ENCODE results near the gene ADAMTS1. TPM values are rescaled to one million over a fixed set of nuclear protein-coding genes. Genes with fewer than 3 reads are reported as not detected.

Gene ADAMTS1
- total RNA-seq, 1 experiment from 2014 or later: 0.26 TPM

DNA sequence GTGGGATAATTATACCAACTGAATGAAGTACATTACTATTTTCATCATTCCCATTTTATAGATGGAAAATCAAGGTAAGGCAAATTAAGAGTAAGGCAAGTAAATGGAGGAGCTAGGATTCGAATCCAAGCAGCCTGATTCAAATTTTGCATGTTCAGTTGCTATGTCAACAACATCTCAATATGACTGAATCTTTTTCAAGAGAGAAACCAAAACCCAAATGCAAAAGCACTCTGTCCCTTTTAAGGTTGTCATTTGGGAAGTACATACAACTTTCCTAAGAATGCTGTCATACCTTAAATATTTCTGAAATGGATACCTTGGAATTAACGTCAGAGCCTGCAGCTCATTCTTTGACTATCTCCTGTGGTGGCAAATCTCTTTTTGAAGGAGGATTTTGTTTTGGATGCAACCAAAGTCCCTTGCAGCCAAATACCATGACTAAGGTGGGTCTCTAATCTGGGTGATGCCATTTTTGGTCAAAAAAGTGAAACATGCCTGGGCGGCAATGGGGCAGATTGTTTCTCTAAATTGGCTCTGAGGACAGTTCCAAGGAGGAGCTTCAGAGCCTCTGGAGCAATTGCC, 25.4 kb downstream of the ADAMTS1 start:
- ChIA-PET POLR2A (ENCODE audit: unreplicated experiment) (no interaction called here), CTCF (no interaction called here)
- Histone ChIP-seq H3K4me3 (no peak overlapping the region), H3K27ac (no peak overlapping the region), H3K9me2 (ENCODE audit: insufficient read depth) (no peaks in the 10 kb centered on the region), H3K9me3 (ENCODE audit: insufficient read depth, low read depth) (no peaks in the 10 kb centered on the region), H2AFZ (no peak overlapping the region), H3K4me1 (replicated peaks; ENCODE audit: insufficient read depth) (no peaks in the 10 kb centered on the region), H3K27me3 (ENCODE audit: insufficient read depth, low read depth) (no peaks in the 10 kb centered on the region), H3K36me3 (ENCODE audit: low read depth) (no peaks in the 10 kb centered on the region), H3K4me2 (no peak overlapping the region), H3F3A (ENCODE audit: insufficient read depth, low read depth) (no peaks in the 10 kb centered on the region), H4K20me1 (ENCODE audit: insufficient read depth) (no peaks in the 10 kb centered on the region), H3K79me2 (ENCODE audit: low read depth) (no peaks in the 10 kb centered on the region)
- no peak for TF ChIP-seq EZH2 (IDR thresholded peaks at IDR 0.05; ENCODE audit: low read depth)
- TF ChIP-seq, protein P1, sequence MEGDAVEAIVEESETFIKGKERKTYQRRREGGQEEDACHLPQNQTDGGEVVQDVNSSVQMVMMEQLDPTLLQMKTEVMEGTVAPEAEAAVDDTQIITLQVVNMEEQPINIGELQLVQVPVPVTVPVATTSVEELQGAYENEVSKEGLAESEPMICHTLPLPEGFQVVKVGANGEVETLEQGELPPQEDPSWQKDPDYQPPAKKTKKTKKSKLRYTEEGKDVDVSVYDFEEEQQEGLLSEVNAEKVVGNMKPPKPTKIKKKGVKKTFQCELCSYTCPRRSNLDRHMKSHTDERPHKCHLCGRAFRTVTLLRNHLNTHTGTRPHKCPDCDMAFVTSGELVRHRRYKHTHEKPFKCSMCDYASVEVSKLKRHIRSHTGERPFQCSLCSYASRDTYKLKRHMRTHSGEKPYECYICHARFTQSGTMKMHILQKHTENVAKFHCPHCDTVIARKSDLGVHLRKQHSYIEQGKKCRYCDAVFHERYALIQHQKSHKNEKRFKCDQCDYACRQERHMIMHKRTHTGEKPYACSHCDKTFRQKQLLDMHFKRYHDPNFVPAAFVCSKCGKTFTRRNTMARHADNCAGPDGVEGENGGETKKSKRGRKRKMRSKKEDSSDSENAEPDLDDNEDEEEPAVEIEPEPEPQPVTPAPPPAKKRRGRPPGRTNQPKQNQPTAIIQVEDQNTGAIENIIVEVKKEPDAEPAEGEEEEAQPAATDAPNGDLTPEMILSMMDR (conservative IDR thresholded peaks at IDR 0.05): no peak
- no TSS peak for BruUV-seq (replicated peaks)
- DNase-seq: no peak
- intact Hi-C loops (cut with micrococcal nuclease; ENCODE audit: unreplicated experiment): no loop called here

DNA sequence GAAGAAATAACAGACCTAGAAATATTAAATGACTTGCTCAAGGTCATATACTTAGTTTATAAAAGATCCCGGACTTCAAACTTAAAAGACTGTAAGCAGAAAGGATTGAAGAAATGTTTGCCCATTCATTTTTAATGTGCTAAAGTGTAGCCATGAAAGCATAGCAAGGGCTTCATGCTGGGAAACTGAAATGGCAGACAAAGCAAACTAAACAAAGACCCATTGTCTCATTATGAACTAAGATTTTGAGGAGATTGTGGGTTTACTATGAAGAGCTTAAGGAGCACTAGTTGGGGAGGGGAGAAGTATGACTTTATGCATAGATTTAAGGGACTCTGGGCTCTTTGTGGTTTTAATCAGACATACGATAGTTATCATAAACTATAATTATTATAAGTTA, 26.3 kb downstream of the ADAMTS1 start:
- DNase-seq: no peak
- H3K4me3 ChIP-seq: no peak overlapping the region
- TF ChIP-seq, protein P1 (conservative IDR thresholded peaks at IDR 0.05): no peak
- TF ChIP-seq EZH2 (IDR thresholded peaks at IDR 0.05; ENCODE audit: low read depth): no peak
- no peaks in the 10 kb centered on the region for H3F3A ChIP-seq (ENCODE audit: insufficient read depth, low read depth)
- ChIA-PET CTCF (no interaction called here), POLR2A (ENCODE audit: unreplicated experiment) (no interaction called here)
- no peaks in the 10 kb centered on the region for H3K4me1 ChIP-seq (replicated peaks; ENCODE audit: insufficient read depth)
- no TSS peak for BruUV-seq (replicated peaks)
- intact Hi-C loops (cut with micrococcal nuclease; ENCODE audit: unreplicated experiment): no loop called here
- no peaks in the 10 kb centered on the region for H3K27me3 ChIP-seq (ENCODE audit: insufficient read depth, low read depth)
- H2AFZ ChIP-seq: no peak overlapping the region
- no peaks in the 10 kb centered on the region for H4K20me1 ChIP-seq (ENCODE audit: insufficient read depth)
- no peaks in the 10 kb centered on the region for H3K9me3 ChIP-seq (ENCODE audit: insufficient read depth, low read depth)
- no peak overlapping the region for H3K27ac ChIP-seq
- H3K9me2 ChIP-seq (ENCODE audit: insufficient read depth): no peaks in the 10 kb centered on the region
- H3K36me3 ChIP-seq (ENCODE audit: low read depth): no peaks in the 10 kb centered on the region
- no peak overlapping the region for H3K4me2 ChIP-seq
- no peaks in the 10 kb centered on the region for H3K79me2 ChIP-seq (ENCODE audit: low read depth)

DNA sequence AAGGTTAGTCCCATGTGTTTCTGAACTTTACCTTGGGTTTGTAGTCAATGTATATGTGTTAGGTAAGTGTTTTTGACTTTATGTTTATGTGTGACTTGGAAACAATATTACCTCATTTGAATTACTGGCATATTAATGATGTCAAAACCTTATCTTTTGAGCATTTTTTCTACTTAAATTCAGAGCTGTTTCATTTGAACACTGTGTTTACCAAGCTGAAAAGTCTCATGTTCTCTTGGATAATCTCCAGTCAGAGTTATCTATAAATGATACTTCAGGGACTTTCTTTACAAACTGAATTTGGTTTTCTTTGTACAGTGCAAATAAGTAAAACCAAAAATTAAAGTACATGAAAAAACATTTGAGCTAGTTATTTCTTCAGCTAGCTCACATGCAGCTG, 30.0 kb downstream of the ADAMTS1 start:
- no peaks in the 10 kb centered on the region for H3K4me1 ChIP-seq (replicated peaks; ENCODE audit: insufficient read depth)
- no peak overlapping the region for H2AFZ ChIP-seq
- no TSS peak for BruUV-seq (replicated peaks)
- H3K9me3 ChIP-seq (ENCODE audit: insufficient read depth, low read depth): no peaks in the 10 kb centered on the region
- H4K20me1 ChIP-seq (ENCODE audit: insufficient read depth): no peaks in the 10 kb centered on the region
- no peaks in the 10 kb centered on the region for H3K36me3 ChIP-seq (ENCODE audit: low read depth)
- H3K79me2 ChIP-seq (ENCODE audit: low read depth): no peaks in the 10 kb centered on the region
- CTCF ChIA-PET: no interaction called here
- H3K4me2 ChIP-seq: no peak overlapping the region
- no peak for DNase-seq
- no peak overlapping the region for H3K27ac ChIP-seq
- no peaks in the 10 kb centered on the region for H3K9me2 ChIP-seq (ENCODE audit: insufficient read depth)
- no peaks in the 10 kb centered on the region for H3K27me3 ChIP-seq (ENCODE audit: insufficient read depth, low read depth)
- POLR2A ChIA-PET (ENCODE audit: unreplicated experiment): no interaction called here
- intact Hi-C loops (cut with micrococcal nuclease; ENCODE audit: unreplicated experiment): no loop called here
- H3F3A ChIP-seq (ENCODE audit: insufficient read depth, low read depth): no peaks in the 10 kb centered on the region
- no peak overlapping the region for H3K4me3 ChIP-seq
- TF ChIP-seq EZH2 (IDR thresholded peaks at IDR 0.05; ENCODE audit: low read depth): no peak
- TF ChIP-seq, protein P1 (conservative IDR thresholded peaks at IDR 0.05): no peak

Data from PC-9 (cell line).